ENCODE data around the gene SHROOM3. TPM values are rescaled to one million over a fixed set of nuclear protein-coding genes. Genes with fewer than 3 reads are reported as not detected.
"Not testable (repeated sequence)": the region's sequence is repeated elsewhere in the genome, so short reads cannot be mapped to it uniquely, and the experiment has no call there.

SHROOM3 gene
- polyA plus RNA-seq, 1 donor from 2014 or later = 2.7 TPM

DNA sequence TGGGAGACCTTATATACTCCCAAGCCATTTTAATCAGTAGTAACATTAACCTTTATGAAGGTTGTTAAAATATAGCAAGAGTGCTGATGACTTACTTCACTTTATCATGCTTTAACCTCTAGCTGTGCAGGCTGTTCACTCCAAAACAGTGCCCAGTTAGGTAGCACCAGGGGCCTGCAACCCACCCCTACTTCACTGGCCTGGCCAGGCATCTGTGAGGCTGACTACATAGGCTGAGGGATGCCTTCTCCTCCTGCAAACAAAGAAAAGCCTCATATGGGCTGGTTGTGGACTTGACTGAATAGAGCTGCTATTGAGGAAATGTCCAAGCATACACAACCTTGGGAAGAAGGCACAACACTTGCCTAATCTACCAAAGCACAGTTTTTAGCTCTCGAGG is 172.8 kb downstream of the SHROOM3 start:
- H2AFZ ChIP-seq (ENCODE audit: low read depth, low read length) = no peak overlapping the region
- H3K79me2 ChIP-seq (replicated peaks; ENCODE audit: insufficient read depth, low read length) = peaks cover 5% of the 10 kb centered on the region
- H3F3A ChIP-seq (ENCODE audit: insufficient read depth, low read length, poor library complexity, severe bottlenecking) = no peaks in the 10 kb centered on the region
- no peaks in the 10 kb centered on the region for H3K9me3 ChIP-seq (ENCODE audit: low read length)
- H3K27me3 ChIP-seq (ENCODE audit: insufficient read depth, low read depth, low read length) = no peaks in the 10 kb centered on the region
- TF ChIP-seq, protein P1, sequence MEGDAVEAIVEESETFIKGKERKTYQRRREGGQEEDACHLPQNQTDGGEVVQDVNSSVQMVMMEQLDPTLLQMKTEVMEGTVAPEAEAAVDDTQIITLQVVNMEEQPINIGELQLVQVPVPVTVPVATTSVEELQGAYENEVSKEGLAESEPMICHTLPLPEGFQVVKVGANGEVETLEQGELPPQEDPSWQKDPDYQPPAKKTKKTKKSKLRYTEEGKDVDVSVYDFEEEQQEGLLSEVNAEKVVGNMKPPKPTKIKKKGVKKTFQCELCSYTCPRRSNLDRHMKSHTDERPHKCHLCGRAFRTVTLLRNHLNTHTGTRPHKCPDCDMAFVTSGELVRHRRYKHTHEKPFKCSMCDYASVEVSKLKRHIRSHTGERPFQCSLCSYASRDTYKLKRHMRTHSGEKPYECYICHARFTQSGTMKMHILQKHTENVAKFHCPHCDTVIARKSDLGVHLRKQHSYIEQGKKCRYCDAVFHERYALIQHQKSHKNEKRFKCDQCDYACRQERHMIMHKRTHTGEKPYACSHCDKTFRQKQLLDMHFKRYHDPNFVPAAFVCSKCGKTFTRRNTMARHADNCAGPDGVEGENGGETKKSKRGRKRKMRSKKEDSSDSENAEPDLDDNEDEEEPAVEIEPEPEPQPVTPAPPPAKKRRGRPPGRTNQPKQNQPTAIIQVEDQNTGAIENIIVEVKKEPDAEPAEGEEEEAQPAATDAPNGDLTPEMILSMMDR (IDR thresholded peaks at IDR 0.05; ENCODE audit: poor library complexity, severe bottlenecking) = no peak
- TF ChIP-seq EP300 (conservative IDR thresholded peaks at IDR 0.05; ENCODE audit: poor library complexity, severe bottlenecking) (no peak), MXI1 (conservative IDR thresholded peaks at IDR 0.05; ENCODE audit: poor library complexity, severe bottlenecking) (no peak), TAF1 (IDR thresholded peaks at IDR 0.05; ENCODE audit: low read depth) (no peak), EZH2 (IDR thresholded peaks at IDR 0.05; ENCODE audit: borderline replicate concordance, insufficient read depth, low read length, poor library complexity, severe bottlenecking) (no peak), SMC3 (conservative IDR thresholded peaks at IDR 0.05; ENCODE audit: poor library complexity) (no peak), POLR2AphosphoS5 (IDR thresholded peaks at IDR 0.05) (no peak), RAD21 (conservative IDR thresholded peaks at IDR 0.05) (no peak)
- TF ChIP-seq, protein P2, sequence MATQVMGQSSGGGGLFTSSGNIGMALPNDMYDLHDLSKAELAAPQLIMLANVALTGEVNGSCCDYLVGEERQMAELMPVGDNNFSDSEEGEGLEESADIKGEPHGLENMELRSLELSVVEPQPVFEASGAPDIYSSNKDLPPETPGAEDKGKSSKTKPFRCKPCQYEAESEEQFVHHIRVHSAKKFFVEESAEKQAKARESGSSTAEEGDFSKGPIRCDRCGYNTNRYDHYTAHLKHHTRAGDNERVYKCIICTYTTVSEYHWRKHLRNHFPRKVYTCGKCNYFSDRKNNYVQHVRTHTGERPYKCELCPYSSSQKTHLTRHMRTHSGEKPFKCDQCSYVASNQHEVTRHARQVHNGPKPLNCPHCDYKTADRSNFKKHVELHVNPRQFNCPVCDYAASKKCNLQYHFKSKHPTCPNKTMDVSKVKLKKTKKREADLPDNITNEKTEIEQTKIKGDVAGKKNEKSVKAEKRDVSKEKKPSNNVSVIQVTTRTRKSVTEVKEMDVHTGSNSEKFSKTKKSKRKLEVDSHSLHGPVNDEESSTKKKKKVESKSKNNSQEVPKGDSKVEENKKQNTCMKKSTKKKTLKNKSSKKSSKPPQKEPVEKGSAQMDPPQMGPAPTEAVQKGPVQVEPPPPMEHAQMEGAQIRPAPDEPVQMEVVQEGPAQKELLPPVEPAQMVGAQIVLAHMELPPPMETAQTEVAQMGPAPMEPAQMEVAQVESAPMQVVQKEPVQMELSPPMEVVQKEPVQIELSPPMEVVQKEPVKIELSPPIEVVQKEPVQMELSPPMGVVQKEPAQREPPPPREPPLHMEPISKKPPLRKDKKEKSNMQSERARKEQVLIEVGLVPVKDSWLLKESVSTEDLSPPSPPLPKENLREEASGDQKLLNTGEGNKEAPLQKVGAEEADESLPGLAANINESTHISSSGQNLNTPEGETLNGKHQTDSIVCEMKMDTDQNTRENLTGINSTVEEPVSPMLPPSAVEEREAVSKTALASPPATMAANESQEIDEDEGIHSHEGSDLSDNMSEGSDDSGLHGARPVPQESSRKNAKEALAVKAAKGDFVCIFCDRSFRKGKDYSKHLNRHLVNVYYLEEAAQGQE (IDR thresholded peaks at IDR 0.05; ENCODE audit: borderline replicate concordance) = no peak
- no peaks in the 10 kb centered on the region for H3K36me3 ChIP-seq (ENCODE audit: insufficient read depth, low read length)
- H3K4me3 ChIP-seq (ENCODE audit: low read length) = no peak overlapping the region
- H3K4me2 ChIP-seq (ENCODE audit: low read length) = no peak overlapping the region
- H3K9me2 ChIP-seq (ENCODE audit: insufficient read depth, low read length) = no peaks in the 10 kb centered on the region
- H3K27ac ChIP-seq (ENCODE audit: low read length) = no peak overlapping the region
- H3K9ac ChIP-seq (ENCODE audit: low read length) = no peak overlapping the region
- H4K20me1 ChIP-seq (ENCODE audit: insufficient read depth) = no peaks in the 10 kb centered on the region

DNA sequence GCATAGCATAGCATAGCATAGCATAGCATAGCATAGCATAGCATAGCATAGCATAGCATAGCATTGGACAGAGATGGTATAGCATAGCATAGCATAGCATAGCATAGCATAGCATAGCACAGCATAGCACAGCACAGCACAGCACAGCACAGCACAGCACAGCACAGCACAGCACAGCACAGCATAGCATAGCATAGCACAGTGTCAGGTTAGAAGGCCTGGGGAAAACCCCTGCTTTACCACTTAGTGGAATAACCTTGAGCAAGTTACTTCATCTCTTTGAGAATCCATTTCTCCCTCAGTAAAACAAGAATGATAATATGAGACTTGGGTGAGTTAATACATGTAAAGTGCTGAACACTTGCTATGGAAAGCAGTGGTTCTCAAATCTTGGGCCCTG is 173.5 kb downstream of the SHROOM3 start:
- H3F3A ChIP-seq (ENCODE audit: insufficient read depth, low read length, poor library complexity, severe bottlenecking); H3K79me2 ChIP-seq (replicated peaks; ENCODE audit: insufficient read depth, low read length); H4K20me1 ChIP-seq (ENCODE audit: insufficient read depth); H3K4me3 ChIP-seq (ENCODE audit: low read length); H3K9me2 ChIP-seq (ENCODE audit: insufficient read depth, low read length); H3K36me3 ChIP-seq (ENCODE audit: insufficient read depth, low read length); H3K9ac ChIP-seq (ENCODE audit: low read length); H3K27ac ChIP-seq (ENCODE audit: low read length); H3K27me3 ChIP-seq (ENCODE audit: insufficient read depth, low read depth, low read length); H3K4me2 ChIP-seq (ENCODE audit: low read length); H3K9me3 ChIP-seq (ENCODE audit: low read length); H2AFZ ChIP-seq (ENCODE audit: low read depth, low read length): not testable (repeated sequence)

Data from neural cell (in vitro differentiated cells).